ENCODE measurements around the gene PCED1B. TPM values are rescaled to one million over a fixed set of nuclear protein-coding genes. Genes with fewer than 3 reads are reported as not detected.

Gene PCED1B
- total RNA-seq, 1 donor from 2014 or later = 6.9 TPM

DNA sequence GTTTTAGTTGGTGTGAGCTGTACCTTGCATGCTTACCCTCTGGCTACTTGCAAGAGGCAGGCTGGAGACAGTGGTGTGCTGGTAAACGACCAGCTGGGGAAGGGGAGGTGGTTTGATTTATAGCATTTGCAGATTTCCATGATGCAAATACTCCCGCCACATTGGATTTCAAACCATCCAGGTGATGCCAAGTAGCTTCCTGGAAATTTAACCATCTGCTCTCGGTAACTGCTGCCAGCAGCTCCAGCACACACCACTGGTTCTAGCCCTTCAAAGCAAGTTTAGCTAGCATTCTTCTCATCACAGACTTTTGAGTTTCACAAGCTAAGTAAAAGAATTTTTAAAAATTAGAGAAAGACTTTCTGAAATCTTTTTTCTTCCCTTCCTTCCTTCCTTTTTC is 104.8 kb downstream of the PCED1B start:
- TF ChIP-seq, protein P1, sequence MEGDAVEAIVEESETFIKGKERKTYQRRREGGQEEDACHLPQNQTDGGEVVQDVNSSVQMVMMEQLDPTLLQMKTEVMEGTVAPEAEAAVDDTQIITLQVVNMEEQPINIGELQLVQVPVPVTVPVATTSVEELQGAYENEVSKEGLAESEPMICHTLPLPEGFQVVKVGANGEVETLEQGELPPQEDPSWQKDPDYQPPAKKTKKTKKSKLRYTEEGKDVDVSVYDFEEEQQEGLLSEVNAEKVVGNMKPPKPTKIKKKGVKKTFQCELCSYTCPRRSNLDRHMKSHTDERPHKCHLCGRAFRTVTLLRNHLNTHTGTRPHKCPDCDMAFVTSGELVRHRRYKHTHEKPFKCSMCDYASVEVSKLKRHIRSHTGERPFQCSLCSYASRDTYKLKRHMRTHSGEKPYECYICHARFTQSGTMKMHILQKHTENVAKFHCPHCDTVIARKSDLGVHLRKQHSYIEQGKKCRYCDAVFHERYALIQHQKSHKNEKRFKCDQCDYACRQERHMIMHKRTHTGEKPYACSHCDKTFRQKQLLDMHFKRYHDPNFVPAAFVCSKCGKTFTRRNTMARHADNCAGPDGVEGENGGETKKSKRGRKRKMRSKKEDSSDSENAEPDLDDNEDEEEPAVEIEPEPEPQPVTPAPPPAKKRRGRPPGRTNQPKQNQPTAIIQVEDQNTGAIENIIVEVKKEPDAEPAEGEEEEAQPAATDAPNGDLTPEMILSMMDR (IDR thresholded peaks at IDR 0.05) = no peak
- TF ChIP-seq POLR2A (IDR thresholded peaks at IDR 0.05) (no peak), POLR2AphosphoS5 (IDR thresholded peaks at IDR 0.05; ENCODE audit: insufficient read depth in 1 of 2, low read depth in 1 of 2) (no peak)
- intact Hi-C loops (cut with DNase I) = no loop called here
- no peak for DNase-seq (ENCODE audit: extremely low spot score in 2 of 2)
- Histone ChIP-seq H3K4me3 (no peak overlapping the region), H3K4me1 (peaks cover 11% of the 10 kb centered on the region), H3K27ac (no peak overlapping the region), H3K36me3 (no peaks in the 10 kb centered on the region), H3K9me3 (no peaks in the 10 kb centered on the region), H3K27me3 (no peaks in the 10 kb centered on the region)

DNA sequence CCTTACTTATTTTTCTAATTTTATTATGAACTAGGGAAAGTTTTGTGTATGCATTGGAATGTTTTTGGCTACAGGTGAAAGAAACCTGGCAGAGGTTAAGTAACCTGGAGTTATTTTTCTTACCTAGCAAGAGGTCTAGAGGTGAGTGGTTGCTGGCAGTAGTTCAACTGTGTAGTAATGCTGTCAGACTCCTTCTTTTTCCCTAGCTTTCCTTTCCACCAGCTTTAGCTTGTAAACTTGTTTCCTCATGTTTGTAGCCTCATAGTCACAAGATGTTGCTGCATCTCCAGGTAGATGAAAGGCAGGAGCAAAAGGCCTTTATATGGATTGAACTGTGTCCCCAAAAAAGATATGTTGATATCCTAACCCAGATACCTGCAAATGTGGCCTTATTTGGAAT is 105.4 kb downstream of the PCED1B start:
- peaks cover 17% of the 10 kb centered on the region for H3K4me1 ChIP-seq
- H3K27me3 ChIP-seq = no peaks in the 10 kb centered on the region
- H3K9me3 ChIP-seq = no peaks in the 10 kb centered on the region
- no peak overlapping the region for H3K27ac ChIP-seq
- intact Hi-C loops (cut with DNase I) = no loop called here
- TF ChIP-seq, protein P1 (IDR thresholded peaks at IDR 0.05) = no peak
- no peak for TF ChIP-seq POLR2AphosphoS5 (IDR thresholded peaks at IDR 0.05; ENCODE audit: insufficient read depth in 1 of 2, low read depth in 1 of 2)
- no peak for TF ChIP-seq POLR2A (IDR thresholded peaks at IDR 0.05)
- no peak for DNase-seq (ENCODE audit: extremely low spot score in 2 of 2)
- H3K36me3 ChIP-seq = no peaks in the 10 kb centered on the region
- no peak overlapping the region for H3K4me3 ChIP-seq

DNA sequence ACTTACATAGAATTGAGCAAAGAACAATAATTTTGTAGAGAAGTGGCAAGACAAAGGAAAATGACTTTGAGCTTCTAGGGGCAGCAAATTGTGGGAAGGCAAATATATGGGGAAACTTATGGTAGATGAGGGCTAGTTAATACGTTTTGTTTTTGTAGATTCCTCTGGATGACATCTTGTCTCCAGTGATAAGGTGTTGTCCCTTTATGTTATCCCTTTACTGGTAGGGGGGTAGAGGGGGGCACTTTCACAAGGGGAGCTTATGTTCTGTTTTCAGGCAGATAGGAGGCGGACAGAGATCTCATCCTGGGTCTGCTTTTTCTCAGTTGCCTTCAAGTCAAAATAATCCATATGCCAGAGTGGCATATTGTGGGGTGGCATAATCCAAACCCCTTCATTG is 106.8 kb downstream of the PCED1B start:
- Histone ChIP-seq H3K4me1 (peaks cover 27% of the 10 kb centered on the region), H3K36me3 (no peaks in the 10 kb centered on the region), H3K9me3 (no peaks in the 10 kb centered on the region), H3K4me3 (no peak overlapping the region), H3K27me3 (no peaks in the 10 kb centered on the region), H3K27ac (no peak overlapping the region)
- TF ChIP-seq POLR2A (IDR thresholded peaks at IDR 0.05) (no peak), POLR2AphosphoS5 (IDR thresholded peaks at IDR 0.05; ENCODE audit: insufficient read depth in 1 of 2, low read depth in 1 of 2) (no peak)
- TF ChIP-seq, protein P1 (IDR thresholded peaks at IDR 0.05) = no peak
- intact Hi-C loops (cut with DNase I) = no loop called here
- DNase-seq (ENCODE audit: extremely low spot score in 2 of 2) = no peak

DNA sequence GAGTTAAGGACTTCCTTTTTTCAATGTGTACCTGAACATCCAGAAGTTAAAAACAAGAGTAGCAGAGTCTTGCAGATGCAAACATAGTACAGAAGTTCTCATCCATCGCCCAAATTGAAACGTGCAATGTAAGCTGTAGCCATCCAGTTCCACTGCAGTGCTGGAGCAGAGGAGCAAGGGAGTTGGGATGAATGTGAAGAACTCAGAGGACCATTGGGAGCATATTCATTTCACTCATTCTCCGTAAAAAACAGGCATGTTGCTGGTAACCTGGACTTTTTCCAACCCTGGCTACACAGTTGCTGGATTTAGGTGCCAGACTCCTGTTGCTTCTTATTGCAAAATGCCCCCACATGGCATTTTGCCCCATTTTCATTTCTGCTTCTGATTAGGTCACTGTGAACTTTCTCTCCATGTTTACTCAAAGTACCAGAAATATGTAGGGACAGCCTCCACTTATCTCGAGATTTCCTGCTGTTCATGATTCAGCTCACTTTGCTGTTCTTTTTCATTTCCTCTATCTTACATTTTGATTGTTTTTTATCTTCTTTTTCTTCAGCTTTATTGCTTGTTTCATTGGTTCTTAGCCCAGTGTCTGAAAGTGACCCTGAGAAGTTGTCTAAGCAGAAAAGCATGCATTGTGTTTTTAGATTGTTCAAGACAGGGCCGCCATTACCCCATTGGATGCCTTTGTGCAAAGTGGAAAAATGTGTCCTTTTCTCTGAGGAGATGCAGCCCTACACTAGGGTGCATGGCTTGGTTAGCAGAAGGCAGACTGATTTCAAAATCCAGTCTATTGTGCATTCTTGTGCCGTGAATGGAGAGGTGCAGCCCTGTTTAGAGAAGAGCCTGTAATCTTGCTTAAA is 109.4 kb downstream of the PCED1B start:
- intact Hi-C loops (cut with DNase I) = no loop called here
- peak overlapping the region; percentile 37 for H3K27ac ChIP-seq
- no peak for DNase-seq (ENCODE audit: extremely low spot score in 2 of 2)

More for the DNA sequence above, 109.4 kb downstream of the PCED1B start:
- Histone ChIP-seq H3K4me1 (peaks cover 27% of the 10 kb centered on the region), H3K9me3 (no peaks in the 10 kb centered on the region), H3K36me3 (no peaks in the 10 kb centered on the region), H3K4me3 (no peak overlapping the region), H3K27me3 (no peaks in the 10 kb centered on the region)
- TF ChIP-seq, protein P1 (IDR thresholded peaks at IDR 0.05) = no peak
- no peak for TF ChIP-seq POLR2AphosphoS5 (IDR thresholded peaks at IDR 0.05; ENCODE audit: insufficient read depth in 1 of 2, low read depth in 1 of 2)
- no peak for TF ChIP-seq POLR2A (IDR thresholded peaks at IDR 0.05)
